ENCODE data around the gene SLC30A7. TPM values are rescaled to one million over a fixed set of nuclear protein-coding genes. Genes with fewer than 3 reads are reported as not detected.

Gene SLC30A7
- total and polyA plus RNA-seq, 2 of the 13 experiments (the other 11 are each of a cell fraction or from before 2014, with no cell fraction given), result 8.3 to 40.8 TPM

- TF ChIP-seq ZNF274 (CRISPR knock-in tag; IDR thresholded peaks at IDR 0.05) (no peak; the same call in 1 of the 2 replicates), CHD4 (IDR thresholded peaks at IDR 0.05; ENCODE audit: borderline replicate concordance, low read length) (no peak), ZNF354B (CRISPR knock-in tag; IDR thresholded peaks at IDR 0.05) (no peak), RARA (CRISPR knock-in tag; IDR thresholded peaks at IDR 0.05) (peak; percentile 39), ZNF737 (CRISPR knock-in tag; IDR thresholded peaks at IDR 0.05; ENCODE audit: borderline replicate concordance) (0 out of 2 replicates have a peak, but pooled peaks have one; percentile 20), TRIM24 (CRISPR knock-in tag; IDR thresholded peaks at IDR 0.05) (no peak), ARID3A (IDR thresholded peaks at IDR 0.05; ENCODE audit: low read depth, low read length) (no peak), THYN1 (CRISPR knock-in tag; IDR thresholded peaks at IDR 0.05; ENCODE audit: borderline replicate concordance, low read depth) (no peak), NCOA2 (CRISPR knock-in tag; IDR thresholded peaks at IDR 0.05) (peak; percentile 60), CREBL2 (CRISPR knock-in tag; IDR thresholded peaks at IDR 0.05; ENCODE audit: borderline replicate concordance) (no peak), MAF1 (CRISPR knock-in tag; IDR thresholded peaks at IDR 0.05; ENCODE audit: borderline replicate concordance) (peak; percentile 34; the same call in 1 of the 2 replicates), ZNF850 (CRISPR knock-in tag; conservative IDR thresholded peaks at IDR 0.05) (no peak), CBFB (CRISPR knock-in tag; IDR thresholded peaks at IDR 0.05) (0 out of 2 replicates have a peak, but pooled peaks have one; percentile 55), ZNF547 (CRISPR knock-in tag; IDR thresholded peaks at IDR 0.05) (no peak), KMT2A (CRISPR knock-in tag; IDR thresholded peaks at IDR 0.05) (peak; percentile 99), SATB2 (CRISPR knock-in tag; IDR thresholded peaks at IDR 0.05) (0 out of 2 replicates have a peak, but pooled peaks have one; percentile 56), KLF9 (CRISPR knock-in tag; IDR thresholded peaks at IDR 0.05; ENCODE audit: low read depth) (no peak), ZNF160 (CRISPR knock-in tag; IDR thresholded peaks at IDR 0.05) (0 out of 2 replicates have a peak, but pooled peaks have one; percentile 24)
- TF ChIP-seq, protein P1, sequence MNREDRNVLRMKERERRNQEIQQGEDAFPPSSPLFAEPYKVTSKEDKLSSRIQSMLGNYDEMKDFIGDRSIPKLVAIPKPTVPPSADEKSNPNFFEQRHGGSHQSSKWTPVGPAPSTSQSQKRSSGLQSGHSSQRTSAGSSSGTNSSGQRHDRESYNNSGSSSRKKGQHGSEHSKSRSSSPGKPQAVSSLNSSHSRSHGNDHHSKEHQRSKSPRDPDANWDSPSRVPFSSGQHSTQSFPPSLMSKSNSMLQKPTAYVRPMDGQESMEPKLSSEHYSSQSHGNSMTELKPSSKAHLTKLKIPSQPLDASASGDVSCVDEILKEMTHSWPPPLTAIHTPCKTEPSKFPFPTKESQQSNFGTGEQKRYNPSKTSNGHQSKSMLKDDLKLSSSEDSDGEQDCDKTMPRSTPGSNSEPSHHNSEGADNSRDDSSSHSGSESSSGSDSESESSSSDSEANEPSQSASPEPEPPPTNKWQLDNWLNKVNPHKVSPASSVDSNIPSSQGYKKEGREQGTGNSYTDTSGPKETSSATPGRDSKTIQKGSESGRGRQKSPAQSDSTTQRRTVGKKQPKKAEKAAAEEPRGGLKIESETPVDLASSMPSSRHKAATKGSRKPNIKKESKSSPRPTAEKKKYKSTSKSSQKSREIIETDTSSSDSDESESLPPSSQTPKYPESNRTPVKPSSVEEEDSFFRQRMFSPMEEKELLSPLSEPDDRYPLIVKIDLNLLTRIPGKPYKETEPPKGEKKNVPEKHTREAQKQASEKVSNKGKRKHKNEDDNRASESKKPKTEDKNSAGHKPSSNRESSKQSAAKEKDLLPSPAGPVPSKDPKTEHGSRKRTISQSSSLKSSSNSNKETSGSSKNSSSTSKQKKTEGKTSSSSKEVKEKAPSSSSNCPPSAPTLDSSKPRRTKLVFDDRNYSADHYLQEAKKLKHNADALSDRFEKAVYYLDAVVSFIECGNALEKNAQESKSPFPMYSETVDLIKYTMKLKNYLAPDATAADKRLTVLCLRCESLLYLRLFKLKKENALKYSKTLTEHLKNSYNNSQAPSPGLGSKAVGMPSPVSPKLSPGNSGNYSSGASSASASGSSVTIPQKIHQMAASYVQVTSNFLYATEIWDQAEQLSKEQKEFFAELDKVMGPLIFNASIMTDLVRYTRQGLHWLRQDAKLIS (CRISPR knock-in tag; IDR thresholded peaks at IDR 0.05), result 0 out of 2 replicates have a peak, but pooled peaks have one; percentile 67
- TF ChIP-seq, protein P2, sequence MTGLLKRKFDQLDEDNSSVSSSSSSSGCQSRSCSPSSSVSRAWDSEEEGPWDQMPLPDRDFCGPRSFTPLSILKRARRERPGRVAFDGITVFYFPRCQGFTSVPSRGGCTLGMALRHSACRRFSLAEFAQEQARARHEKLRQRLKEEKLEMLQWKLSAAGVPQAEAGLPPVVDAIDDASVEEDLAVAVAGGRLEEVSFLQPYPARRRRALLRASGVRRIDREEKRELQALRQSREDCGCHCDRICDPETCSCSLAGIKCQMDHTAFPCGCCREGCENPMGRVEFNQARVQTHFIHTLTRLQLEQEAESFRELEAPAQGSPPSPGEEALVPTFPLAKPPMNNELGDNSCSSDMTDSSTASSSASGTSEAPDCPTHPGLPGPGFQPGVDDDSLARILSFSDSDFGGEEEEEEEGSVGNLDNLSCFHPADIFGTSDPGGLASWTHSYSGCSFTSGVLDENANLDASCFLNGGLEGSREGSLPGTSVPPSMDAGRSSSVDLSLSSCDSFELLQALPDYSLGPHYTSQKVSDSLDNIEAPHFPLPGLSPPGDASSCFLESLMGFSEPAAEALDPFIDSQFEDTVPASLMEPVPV (CRISPR knock-in tag; IDR thresholded peaks at IDR 0.05), result peak; percentile 79; the same call in 1 of the 2 replicates
- TF ChIP-seq, protein P3, sequence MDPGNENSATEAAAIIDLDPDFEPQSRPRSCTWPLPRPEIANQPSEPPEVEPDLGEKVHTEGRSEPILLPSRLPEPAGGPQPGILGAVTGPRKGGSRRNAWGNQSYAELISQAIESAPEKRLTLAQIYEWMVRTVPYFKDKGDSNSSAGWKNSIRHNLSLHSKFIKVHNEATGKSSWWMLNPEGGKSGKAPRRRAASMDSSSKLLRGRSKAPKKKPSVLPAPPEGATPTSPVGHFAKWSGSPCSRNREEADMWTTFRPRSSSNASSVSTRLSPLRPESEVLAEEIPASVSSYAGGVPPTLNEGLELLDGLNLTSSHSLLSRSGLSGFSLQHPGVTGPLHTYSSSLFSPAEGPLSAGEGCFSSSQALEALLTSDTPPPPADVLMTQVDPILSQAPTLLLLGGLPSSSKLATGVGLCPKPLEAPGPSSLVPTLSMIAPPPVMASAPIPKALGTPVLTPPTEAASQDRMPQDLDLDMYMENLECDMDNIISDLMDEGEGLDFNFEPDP (CRISPR knock-in tag; conservative IDR thresholded peaks at IDR 0.05), result no peak
Observed at GRCh38 chr1:101025657-101026429, 130.0 kb downstream of the SLC30A7 start, which contains the start of gene DPH5 (continued).
